WERI-Rb-1 (cell line): ENCODE measurements around the gene ZNF454.

Experiments
- DNase-seq: peaks from one replicate; pipeline ENCODE4 v3.0.0-alpha.2; 2020
- H3K27ac ChIP-seq: fragments of 250-450 bp; sonication (Bioruptor Pico); 2 replicates; pipeline ENCODE4 v1.5.1; 2020; ENCODE audit warnings: mild to moderate bottlenecking, moderate library complexity
- H3K27me3 ChIP-seq: fragments of 250-450 bp; sonication (Bioruptor Pico); 2 replicates; pipeline ENCODE4 v1.5.1; 2021; ENCODE audit warnings: mild to moderate bottlenecking, low read depth, moderate library complexity; ENCODE audit not compliant: insufficient read depth, severe bottlenecking
- H3K36me3 ChIP-seq: fragments of 250-450 bp; sonication (Bioruptor Pico); 2 replicates; pipeline ENCODE4 v1.5.1; 2020; ENCODE audit warnings: mild to moderate bottlenecking, moderate library complexity
- H3K4me3 ChIP-seq: 2 replicates; pipeline ENCODE4 v1.5.1; 2011; ENCODE audit warnings: low read depth, mild to moderate bottlenecking, control low read depth, low read length
- H3K9me3 ChIP-seq: fragments of 250-450 bp; sonication (Bioruptor Pico); 2 replicates; pipeline ENCODE4 v1.5.1; 2021; ENCODE audit warnings: mild to moderate bottlenecking, moderate library complexity; ENCODE audit not compliant: severe bottlenecking
- TF ChIP-seq, protein P1 (sequence below): IDR thresholded peaks from 2 replicates; pipeline ENCODE4 v1.5.1; 2011; ENCODE audit warnings: low read depth, mild to moderate bottlenecking, control low read depth, inconsistent platforms, low read length

Gene ZNF454

DNA sequence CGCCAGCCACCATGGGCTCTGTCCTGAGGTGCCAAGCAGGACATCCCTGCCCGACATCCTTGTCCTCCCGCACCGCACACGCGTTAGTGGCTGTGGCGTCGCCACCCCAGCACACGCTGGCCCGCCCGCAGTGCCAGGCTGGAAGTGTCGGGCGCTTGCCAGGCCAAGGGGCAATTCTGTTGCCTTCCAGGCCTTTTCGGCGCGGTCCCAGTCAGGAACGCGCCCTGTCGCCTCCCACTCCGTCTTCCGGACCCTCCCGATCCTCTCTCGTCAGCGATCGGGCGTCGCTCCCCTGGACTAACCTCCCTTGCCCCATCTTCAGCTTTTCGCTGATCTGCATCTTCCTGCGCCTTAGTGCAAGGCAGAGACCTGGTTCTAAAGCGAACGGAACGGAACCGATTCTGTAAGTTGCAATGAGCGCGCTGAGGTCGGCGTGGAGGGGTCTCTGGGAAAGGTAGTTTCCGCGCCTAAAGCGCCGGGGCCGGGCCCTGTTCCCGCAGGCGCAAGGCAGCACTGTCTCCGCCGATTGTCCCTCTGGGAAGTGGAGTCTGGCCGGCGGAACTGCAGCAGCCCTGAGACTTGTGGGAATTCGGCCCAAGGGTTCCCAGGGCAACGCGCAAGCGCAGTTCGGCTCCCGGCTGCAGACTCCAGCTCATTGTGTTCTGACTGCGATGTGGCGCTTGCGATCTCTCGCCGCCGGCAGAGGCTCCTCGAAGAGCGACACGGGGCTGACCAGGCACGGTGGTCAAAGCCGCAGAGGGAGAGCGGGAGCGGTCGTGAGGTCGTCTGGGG, at the start of gene ZNF454:
Gene ZNF454, plus strand, starts transcription at position 630 of the 792 bp plus-strand sequence. CDS start 1,594 bp downstream, outside the sequence.
- TF ChIP-seq, protein P1, sequence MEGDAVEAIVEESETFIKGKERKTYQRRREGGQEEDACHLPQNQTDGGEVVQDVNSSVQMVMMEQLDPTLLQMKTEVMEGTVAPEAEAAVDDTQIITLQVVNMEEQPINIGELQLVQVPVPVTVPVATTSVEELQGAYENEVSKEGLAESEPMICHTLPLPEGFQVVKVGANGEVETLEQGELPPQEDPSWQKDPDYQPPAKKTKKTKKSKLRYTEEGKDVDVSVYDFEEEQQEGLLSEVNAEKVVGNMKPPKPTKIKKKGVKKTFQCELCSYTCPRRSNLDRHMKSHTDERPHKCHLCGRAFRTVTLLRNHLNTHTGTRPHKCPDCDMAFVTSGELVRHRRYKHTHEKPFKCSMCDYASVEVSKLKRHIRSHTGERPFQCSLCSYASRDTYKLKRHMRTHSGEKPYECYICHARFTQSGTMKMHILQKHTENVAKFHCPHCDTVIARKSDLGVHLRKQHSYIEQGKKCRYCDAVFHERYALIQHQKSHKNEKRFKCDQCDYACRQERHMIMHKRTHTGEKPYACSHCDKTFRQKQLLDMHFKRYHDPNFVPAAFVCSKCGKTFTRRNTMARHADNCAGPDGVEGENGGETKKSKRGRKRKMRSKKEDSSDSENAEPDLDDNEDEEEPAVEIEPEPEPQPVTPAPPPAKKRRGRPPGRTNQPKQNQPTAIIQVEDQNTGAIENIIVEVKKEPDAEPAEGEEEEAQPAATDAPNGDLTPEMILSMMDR, result no peak
- no peaks in the 10 kb centered on the region for H3K27me3 ChIP-seq
- H3K9me3 ChIP-seq, result peaks cover 7% of the 10 kb centered on the region
- H3K36me3 ChIP-seq, result no peaks in the 10 kb centered on the region
- no peak within 1 kb of the TSS for H3K4me3 ChIP-seq
- H3K27ac ChIP-seq, result no peak within 1 kb of the TSS
- no peak for DNase-seq

DNA sequence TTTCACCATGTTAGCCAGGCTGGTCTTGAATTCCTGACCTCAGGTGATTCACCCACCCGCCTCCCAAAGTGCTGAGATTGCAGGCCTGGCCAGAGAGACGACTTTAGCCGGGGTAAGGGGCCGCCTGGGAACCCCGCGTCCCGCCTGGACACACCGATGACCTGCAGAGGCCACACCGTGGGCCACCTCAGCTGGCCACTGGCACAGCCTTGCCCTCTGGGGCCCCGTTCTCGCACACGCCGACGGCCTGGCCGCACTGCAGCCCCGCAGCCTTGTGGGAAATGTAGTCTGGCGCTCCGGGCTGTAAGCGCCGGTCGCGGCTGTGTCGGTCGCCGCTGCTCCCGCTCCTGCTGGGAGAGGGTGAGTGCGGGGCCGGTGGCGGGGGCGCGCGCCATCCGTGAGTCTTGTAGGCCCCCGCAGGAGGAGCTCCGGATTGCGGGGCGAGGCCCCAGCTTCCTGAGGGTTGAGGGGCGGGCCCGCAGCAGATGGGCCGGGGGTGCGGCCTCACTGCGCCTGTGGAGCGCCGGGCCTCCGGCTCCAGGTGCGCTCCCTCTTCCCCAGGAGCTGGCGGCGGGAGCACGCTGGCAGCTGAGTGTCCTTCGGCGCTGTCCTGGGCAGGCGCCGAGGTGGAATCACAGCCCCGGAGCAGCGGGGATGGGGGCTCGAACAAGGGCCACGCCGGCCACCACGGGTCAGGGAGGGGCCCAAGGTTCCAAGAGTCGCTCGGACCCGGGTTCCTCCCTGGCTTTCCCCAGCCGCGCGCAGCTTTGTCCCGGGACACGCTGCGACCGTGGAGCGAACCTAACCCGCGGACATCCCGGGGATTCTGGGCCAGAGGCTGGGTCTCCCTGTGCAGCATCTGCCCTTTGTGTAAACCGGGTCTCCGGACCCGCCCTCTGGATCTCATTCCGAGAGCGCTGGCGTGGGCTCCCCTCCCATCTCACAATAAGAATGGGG, 45.1 kb upstream of the ZNF454 start, which contains the start of gene ZFP2:
Gene ZFP2, plus strand, starts transcription at position 299 of the 957 bp plus-strand sequence. CDS start 35,401 bp downstream, outside the sequence.
- TF ChIP-seq, protein P1, result no peak
- Histone ChIP-seq H3K27ac (peak within 1 kb of the TSS; percentile 85), H3K9me3 (no peaks in the 10 kb centered on the region), H3K4me3 (peak within 1 kb of the TSS; percentile 69), H3K36me3 (no peaks in the 10 kb centered on the region), H3K27me3 (no peaks in the 10 kb centered on the region)
- DNase-seq, result peak; percentile 60

DNA sequence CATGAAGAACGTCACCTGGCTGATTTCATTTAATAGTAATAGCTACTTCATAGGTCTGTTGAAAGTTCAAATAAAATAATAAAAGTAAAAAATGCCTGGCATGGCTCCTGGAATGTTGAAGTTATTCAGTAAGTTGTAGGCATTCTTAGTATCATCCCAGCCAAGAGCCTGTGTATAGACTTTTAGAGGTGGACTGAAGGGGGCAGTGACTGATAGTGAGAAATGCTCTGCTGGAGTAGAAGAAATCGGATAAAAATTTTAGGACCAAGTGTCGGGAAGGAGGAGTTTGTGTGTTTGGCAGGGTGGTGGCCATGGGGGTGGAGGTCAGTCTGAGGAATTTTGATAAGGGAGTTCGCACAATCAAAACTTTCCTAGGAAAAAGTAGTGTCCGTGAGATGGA, 41.7 kb upstream of the ZNF454 start:
- Histone ChIP-seq H3K4me3 (no peak overlapping the region), H3K36me3 (no peaks in the 10 kb centered on the region), H3K9me3 (no peaks in the 10 kb centered on the region), H3K27me3 (no peaks in the 10 kb centered on the region), H3K27ac (no peak overlapping the region)
- TF ChIP-seq, protein P1, result no peak
- no peak for DNase-seq

DNA sequence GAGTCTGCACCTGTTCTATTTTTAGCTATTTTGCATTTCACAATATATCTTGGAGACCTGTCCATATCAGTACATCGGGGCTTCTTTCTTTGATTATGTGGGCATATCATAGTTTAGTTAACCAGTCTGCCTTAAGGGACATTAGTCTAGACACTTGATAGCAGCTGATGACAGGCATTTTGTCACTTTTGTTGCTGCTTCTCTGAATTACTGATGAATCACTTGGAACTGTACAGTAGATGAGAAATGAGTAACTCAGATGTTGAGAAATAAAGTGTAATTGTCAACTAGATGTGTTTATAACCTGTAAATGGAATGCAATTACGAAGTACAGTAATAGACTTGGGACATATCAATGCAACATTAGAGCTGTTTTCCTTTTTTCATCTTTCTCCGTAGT, 38.1 kb upstream of the ZNF454 start:
- H3K9me3 ChIP-seq, result no peaks in the 10 kb centered on the region
- no peaks in the 10 kb centered on the region for H3K36me3 ChIP-seq
- TF ChIP-seq, protein P1, result no peak
- H3K27me3 ChIP-seq, result no peaks in the 10 kb centered on the region
- DNase-seq, result no peak
- H3K4me3 ChIP-seq, result no peak overlapping the region
- no peak overlapping the region for H3K27ac ChIP-seq

DNA sequence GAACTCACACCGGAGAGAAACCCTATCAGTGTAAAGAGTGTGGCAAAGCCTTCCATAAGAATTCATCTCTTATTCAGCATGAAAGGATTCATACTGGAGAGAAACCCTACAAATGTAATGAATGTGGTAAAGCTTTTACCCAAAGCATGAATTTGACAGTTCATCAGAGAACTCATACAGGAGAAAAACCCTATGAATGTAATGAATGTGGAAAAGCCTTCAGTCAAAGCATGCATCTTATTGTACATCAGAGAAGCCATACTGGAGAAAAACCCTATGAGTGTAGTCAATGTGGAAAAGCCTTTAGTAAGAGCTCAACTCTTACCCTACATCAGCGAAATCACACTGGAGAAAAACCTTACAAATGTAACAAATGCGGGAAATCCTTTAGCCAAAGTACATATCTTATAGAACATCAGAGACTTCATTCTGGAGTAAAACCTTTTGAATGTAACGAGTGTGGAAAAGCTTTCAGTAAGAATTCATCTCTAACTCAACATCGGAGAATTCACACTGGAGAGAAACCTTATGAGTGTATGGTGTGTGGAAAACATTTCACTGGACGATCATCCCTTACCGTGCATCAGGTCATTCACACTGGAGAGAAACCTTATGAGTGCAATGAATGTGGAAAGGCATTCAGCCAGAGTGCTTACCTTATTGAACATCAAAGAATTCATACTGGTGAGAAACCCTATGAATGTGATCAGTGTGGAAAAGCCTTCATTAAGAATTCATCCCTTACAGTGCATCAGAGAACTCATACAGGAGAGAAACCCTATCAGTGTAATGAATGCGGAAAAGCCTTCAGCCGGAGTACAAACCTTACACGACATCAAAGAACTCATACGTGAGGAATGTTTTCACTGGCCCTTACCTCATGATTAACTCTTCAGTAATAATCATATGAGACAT, 8.9 kb upstream of the ZNF454 start:
- Histone ChIP-seq H3K36me3 (no peaks in the 10 kb centered on the region), H3K4me3 (no peak overlapping the region), H3K9me3 (no peaks in the 10 kb centered on the region), H3K27me3 (no peaks in the 10 kb centered on the region), H3K27ac (no peak overlapping the region)
- TF ChIP-seq, protein P1, result no peak
- DNase-seq, result no peak
